Large intestine (tissue), 3 donors: ENCODE data around the gene TNFRSF14. TPM values are rescaled to one million over a fixed set of nuclear protein-coding genes. Genes with fewer than 3 reads are reported as not detected.

ENCODE experiments used
- DNase-seq, 2 donors: peaks; one replicate each; pipeline versions ENCODE4 v3.0.0 to v3.0.0-alpha.2; 2013
- H3K27ac ChIP-seq: one replicate; pipeline ENCODE4 v1.5.1; 2013; ENCODE audit warnings: low read length
- H3K27me3 ChIP-seq: 2 replicates; pipeline ENCODE4 v1.6.1; 2013; ENCODE audit warnings: low read length; ENCODE audit not compliant: control insufficient read depth, insufficient read depth
- H3K36me3 ChIP-seq: 2 replicates; pipeline ENCODE4 v1.6.1; 2013; ENCODE audit warnings: low read length; ENCODE audit not compliant: control insufficient read depth, insufficient read depth
- H3K4me1 ChIP-seq: one replicate; pipeline ENCODE4 v1.6.1; 2013; ENCODE audit warnings: low read length; ENCODE audit not compliant: control insufficient read depth, insufficient read depth
- H3K4me3 ChIP-seq: one replicate; pipeline ENCODE4 v1.5.1; 2013; ENCODE audit warnings: low read length
- H3K9me3 ChIP-seq: one replicate; pipeline ENCODE4 v1.6.1; 2013; ENCODE audit warnings: mild to moderate bottlenecking, low read depth, low read length, moderate library complexity; ENCODE audit not compliant: control insufficient read depth
- WGBS: methylation state at CpG from one replicate; pipeline ENCODE4 v1.1.5; 2013; ENCODE audit warnings: low lambda C conversion rate; ENCODE audit not compliant: insufficient coverage; 5-methylcytosine and 5-hydroxymethylcytosine counted together
- polyA plus RNA-seq: library from polyadenylated mRNA; unstranded; fragments of 120-200 nt; gene quantifications from one replicate; pipeline ENCODE4 v1.2.1, GENCODE V29; 2013

Gene TNFRSF14
- polyA plus RNA-seq, 1 donor, result 318 TPM

DNA sequence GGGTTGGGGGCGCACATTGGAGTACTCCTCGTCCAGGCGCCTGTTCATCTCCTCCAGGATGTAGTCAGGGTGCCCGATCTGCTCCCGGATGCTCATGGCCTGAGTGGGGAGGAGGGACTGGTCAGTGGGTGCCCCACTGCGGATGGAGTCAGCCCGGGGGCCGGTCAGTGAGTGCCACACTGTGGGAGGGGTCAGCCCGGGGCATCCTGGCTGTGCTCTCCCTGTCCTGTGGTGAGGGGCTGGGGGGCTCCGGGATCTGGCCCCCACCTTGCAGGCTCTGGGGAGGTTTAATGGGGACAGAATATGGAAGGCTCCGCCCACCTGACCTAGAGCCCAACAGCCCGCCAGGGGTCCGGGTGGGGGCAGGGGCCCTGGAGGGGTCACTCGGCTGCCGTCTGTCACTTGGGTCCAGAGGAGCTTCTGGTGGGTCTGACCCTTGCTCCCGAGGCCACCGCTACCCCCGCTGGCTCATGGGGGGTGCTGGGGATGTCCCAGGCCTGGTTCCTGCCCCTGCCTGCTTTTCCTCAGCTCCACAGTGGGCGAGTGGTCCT, 39.2 kb downstream of the TNFRSF14 start:
- no peak for DNase-seq
- no peaks in the 10 kb centered on the region for H3K36me3 ChIP-seq
- no peaks in the 10 kb centered on the region for H3K27me3 ChIP-seq
- H3K4me1 ChIP-seq, result no peaks in the 10 kb centered on the region
- peaks cover 4% of the 10 kb centered on the region for H3K9me3 ChIP-seq
- no CpG with 5 or more reads among the region's 19 CpGs for WGBS
- H3K27ac ChIP-seq, result no peak overlapping the region
- no peak overlapping the region for H3K4me3 ChIP-seq

DNA sequence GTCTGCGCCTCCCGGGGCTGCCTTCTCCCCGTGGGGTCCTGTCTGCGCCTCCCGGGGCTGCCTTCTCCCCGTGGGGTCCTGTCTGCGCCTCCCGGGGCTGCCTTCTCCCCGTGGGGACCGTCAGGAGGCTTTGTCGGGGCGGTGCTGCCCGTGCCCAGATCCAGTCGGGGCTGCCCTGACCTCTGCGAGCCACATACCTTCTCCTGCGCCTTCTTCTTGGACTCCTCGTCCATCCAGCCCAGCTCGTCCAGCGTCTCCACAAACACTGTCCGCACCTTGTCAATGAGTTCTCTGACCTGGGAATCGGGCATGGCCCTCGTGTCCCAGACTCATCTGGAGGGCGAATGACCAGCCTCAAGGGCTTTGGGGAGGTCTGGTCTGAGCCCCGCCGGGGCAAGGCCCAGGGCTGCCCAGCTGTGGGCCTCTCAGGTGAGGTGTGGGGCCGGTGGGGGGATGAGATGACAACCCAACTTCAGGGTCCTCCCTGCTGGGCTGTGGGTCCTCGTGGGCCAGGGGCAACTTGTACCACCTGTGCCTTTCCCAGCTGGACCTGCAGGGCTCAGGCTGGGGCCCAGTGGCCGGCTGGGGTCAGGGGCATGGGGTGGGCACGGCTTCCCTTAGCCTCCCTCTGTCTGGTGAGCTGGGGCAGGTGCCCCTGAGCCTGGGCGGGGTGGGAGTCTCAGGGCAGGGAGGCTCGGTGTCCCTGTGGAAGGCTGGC, 39.8 kb downstream of the TNFRSF14 start:
- no peak overlapping the region for H3K4me3 ChIP-seq
- no peaks in the 10 kb centered on the region for H3K4me1 ChIP-seq
- H3K9me3 ChIP-seq, result no peaks in the 10 kb centered on the region
- H3K27me3 ChIP-seq, result no peaks in the 10 kb centered on the region
- no peak overlapping the region for H3K27ac ChIP-seq
- WGBS, result no CpG with 5 or more reads among the region's 31 CpGs
- DNase-seq, result no peak
- H3K36me3 ChIP-seq, result no peaks in the 10 kb centered on the region

GRCh38 chr1:2596530-2597333, 40.6 kb downstream of the TNFRSF14 start:
- Histone ChIP-seq H3K4me3 (no peak overlapping the region), H3K36me3 (no peaks in the 10 kb centered on the region), H3K4me1 (no peaks in the 10 kb centered on the region), H3K27me3 (no peaks in the 10 kb centered on the region), H3K27ac (no peak overlapping the region), H3K9me3 (no peaks in the 10 kb centered on the region)
- 100% methylated on average over 2 of the region's 28 CpGs for WGBS
- no peak for DNase-seq

DNA sequence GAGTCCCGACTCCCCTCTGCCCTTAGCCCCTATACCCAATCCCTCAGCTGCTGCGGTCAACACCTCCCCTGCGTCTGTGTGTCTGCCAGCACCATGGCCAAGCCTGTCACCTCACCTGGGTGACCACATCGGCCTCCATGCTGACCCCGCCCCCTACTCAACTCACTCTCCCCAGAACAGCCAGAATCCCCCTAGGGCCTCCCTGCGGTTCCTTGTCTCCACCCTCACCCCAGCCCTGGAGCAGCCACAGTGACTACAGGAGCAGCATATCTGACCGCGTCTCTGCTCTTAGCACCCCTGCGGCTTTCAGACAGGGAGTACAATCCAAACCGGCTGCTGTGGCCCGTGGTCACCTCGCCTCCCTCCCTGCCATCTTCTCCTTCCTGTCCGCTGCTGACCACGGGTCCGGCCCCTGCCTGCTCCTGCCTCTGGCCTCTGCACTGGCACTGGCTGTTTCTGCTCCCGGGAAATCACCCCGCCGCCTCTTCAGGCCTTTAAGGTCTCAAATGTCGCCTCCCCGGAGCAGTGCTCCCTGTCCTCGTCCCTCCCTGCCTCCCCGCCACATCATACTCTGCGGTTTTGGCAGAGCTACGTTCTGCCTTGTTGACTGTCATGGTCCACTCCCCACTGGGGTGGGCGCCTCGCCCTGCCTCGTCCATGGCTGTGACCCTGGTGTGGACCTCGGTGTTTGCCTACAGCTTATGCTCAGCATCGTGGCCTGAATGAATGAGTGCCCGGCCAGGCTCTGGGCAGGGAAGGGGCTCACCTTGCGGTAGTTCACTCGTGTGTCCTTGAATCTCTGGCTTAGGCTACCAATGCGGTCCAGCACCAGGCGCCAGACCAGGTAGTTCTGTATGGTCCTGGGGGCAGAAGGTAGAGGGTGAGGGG, 41.5 kb downstream of the TNFRSF14 start:
- no peaks in the 10 kb centered on the region for H3K9me3 ChIP-seq
- H3K36me3 ChIP-seq, result no peaks in the 10 kb centered on the region
- no peak overlapping the region for H3K4me3 ChIP-seq
- 100% methylated on average over 1 of the region's 34 CpGs for WGBS
- DNase-seq, result no peak
- H3K27ac ChIP-seq, result no peak overlapping the region
- no peaks in the 10 kb centered on the region for H3K4me1 ChIP-seq
- H3K27me3 ChIP-seq, result no peaks in the 10 kb centered on the region

DNA sequence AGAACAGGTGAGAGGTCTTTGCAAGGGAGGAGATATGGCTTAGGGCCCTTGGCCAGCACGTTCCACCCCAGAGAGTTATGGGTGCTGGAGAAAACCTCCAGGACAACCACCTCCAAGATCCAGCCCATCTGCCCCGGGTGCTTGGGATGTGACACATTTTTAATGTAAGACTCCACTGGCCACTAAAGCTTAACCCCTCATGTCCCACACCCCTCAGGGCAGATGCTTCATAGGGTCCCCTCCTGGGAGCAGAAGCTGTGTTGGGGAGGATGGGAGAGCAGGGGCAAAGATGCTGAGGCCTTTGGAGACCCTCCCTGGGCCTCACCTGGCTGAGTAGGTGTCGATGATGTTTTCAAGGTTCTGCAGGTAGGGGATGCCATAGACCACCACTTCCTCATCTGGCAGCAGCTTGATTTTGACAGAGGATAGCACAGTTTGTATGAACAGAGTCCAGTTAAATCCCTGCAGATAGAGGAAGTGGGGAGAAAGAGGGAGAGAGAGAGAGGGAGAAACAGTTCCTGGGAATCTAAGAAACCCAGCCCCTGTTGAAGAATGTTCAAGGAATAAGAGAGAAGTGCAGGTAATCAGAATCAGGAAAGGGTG, 42.3 kb downstream of the TNFRSF14 start:
- H3K36me3 ChIP-seq, result no peaks in the 10 kb centered on the region
- H3K27ac ChIP-seq, result no peak overlapping the region
- DNase-seq, result no peak
- no CpG with 5 or more reads among the region's 3 CpGs for WGBS
- no peaks in the 10 kb centered on the region for H3K9me3 ChIP-seq
- no peak overlapping the region for H3K4me3 ChIP-seq
- no peaks in the 10 kb centered on the region for H3K27me3 ChIP-seq
- no peaks in the 10 kb centered on the region for H3K4me1 ChIP-seq

- WGBS, result 100% methylated on average over 2 of the region's 18 CpGs
- no peaks in the 10 kb centered on the region for H3K27me3 ChIP-seq
- DNase-seq, result no peak
Measured at GRCh38 chr1:2601721-2602303, 45.6 kb downstream of the TNFRSF14 start.

GRCh38 chr1:2602311-2602835, 46.2 kb downstream of the TNFRSF14 start:
- H3K27me3 ChIP-seq, result no peaks in the 10 kb centered on the region
- H3K4me1 ChIP-seq, result no peaks in the 10 kb centered on the region
- no peaks in the 10 kb centered on the region for H3K9me3 ChIP-seq
- no peak for DNase-seq
- no CpG with 5 or more reads among the region's 15 CpGs for WGBS
- no peaks in the 10 kb centered on the region for H3K36me3 ChIP-seq
- no peak overlapping the region for H3K4me3 ChIP-seq
- no peak overlapping the region for H3K27ac ChIP-seq

More at GRCh38 chr1:2601721-2602303, 45.6 kb downstream of the TNFRSF14 start:
- Histone ChIP-seq H3K4me1 (no peaks in the 10 kb centered on the region), H3K27ac (no peak overlapping the region), H3K9me3 (no peaks in the 10 kb centered on the region), H3K4me3 (no peak overlapping the region), H3K36me3 (no peaks in the 10 kb centered on the region)

GRCh38 chr1:2602866-2603520, 46.8 kb downstream of the TNFRSF14 start:
- Histone ChIP-seq H3K9me3 (no peaks in the 10 kb centered on the region), H3K4me1 (no peaks in the 10 kb centered on the region), H3K27ac (no peak overlapping the region), H3K36me3 (no peaks in the 10 kb centered on the region), H3K27me3 (no peaks in the 10 kb centered on the region), H3K4me3 (no peak overlapping the region)
- WGBS, result no CpG with 5 or more reads among the region's 18 CpGs
- DNase-seq, result no peak

DNA sequence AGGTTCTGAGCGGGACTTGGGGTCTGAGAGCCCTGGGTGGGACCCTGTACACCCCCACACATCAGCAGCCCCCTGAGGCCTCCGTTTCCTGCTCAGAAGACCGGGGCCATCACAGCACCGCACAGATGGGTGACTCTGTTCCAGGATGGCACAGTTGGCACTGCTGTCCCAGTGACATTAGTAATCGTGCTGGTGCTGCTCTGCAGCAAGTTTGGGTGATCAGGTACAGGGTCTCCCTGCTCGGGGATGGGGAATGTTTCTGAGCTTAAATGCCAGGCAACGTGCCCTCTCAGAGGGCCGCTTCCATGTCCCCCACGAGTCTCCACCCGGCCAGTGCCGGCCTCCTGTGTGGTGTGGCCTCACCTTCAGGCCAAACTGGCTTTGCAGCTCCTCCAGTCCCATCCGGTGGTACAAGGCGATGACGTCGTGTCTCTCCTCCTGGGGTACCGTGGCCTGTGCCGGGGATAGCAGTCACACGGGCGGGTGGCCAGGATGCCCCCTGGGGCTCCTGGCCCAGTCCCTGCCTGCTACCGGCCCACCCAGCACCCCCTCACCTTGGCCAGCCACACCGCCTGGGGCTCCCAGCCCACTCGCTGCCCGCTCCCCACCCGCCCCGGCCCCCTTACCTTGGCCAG, 47.5 kb downstream of the TNFRSF14 start:
- H3K27ac ChIP-seq, result no peak overlapping the region
- H3K4me3 ChIP-seq, result no peak overlapping the region
- no peaks in the 10 kb centered on the region for H3K9me3 ChIP-seq
- H3K27me3 ChIP-seq, result no peaks in the 10 kb centered on the region
- H3K4me1 ChIP-seq, result no peaks in the 10 kb centered on the region
- WGBS, result 80% methylated on average over 1 of the region's 25 CpGs
- no peak for DNase-seq
- no peaks in the 10 kb centered on the region for H3K36me3 ChIP-seq
